Breast epithelium (tissue), 4 donors: ENCODE data around the gene KLHL17. TPM values are rescaled to one million over a fixed set of nuclear protein-coding genes. Genes with fewer than 3 reads are reported as not detected.

Source experiments
- DNase-seq, 2 donors: peaks; one replicate each; pipeline ENCODE4 v3.0.0-alpha.2; 2019; ENCODE audit warnings: low spot score in 2 of 2
- H3K27ac ChIP-seq, 2 donors: fragments of 200-600 bp; sonication (generic) in 1 of 2; one replicate each; pipeline ENCODE4 v1.5.1; 2016 to 2019; ENCODE audit warnings: mild to moderate bottlenecking in 1 of 2
- H3K27me3 ChIP-seq, 2 donors: fragments of 200-600 bp; sonication (generic) in 1 of 2; one replicate each; pipeline versions ENCODE4 v1.5.1 to v1.6.0; 2017 to 2019; ENCODE audit warnings: control low read depth in 1 of 2, mild to moderate bottlenecking in 1 of 2
- H3K36me3 ChIP-seq: fragments of 200-600 bp; one replicate; pipeline ENCODE4 v1.5.1; 2019
- H3K4me1 ChIP-seq, 2 donors: fragments of 200-600 bp; sonication (generic); one replicate each; pipeline ENCODE4 v1.5.1; 2016 to 2019; ENCODE audit warnings: control low read depth in 1 of 2
- H3K4me3 ChIP-seq, 3 donors: fragments of 200-600 bp; sonication (generic); 1 replicate in 2 of 3; 2 replicates in 1 of 3; pipeline ENCODE4 v1.5.1; 2016 to 2019; ENCODE audit warnings: mild to moderate bottlenecking in 3 of 3, moderate library complexity in 2 of 3
- H3K9me3 ChIP-seq, 2 donors: fragments of 200-600 bp; sonication (generic) in 1 of 2; one replicate each; pipeline ENCODE4 v1.5.1; 2016 to 2019; ENCODE audit warnings: control low read depth in 1 of 2
- POLR2A ChIP-seq: fragments of 450-650 bp; IDR thresholded peaks from one replicate; pipeline ENCODE4 v1.6.1; 2016; ENCODE audit warnings: antibody characterized with exemption, mild to moderate bottlenecking, moderate library complexity
- POLR2AphosphoS5 ChIP-seq, 3 donors: sonication (generic); formaldehyde crosslinking; IDR thresholded peaks; one replicate each; pipeline ENCODE4 v1.6.1; 2017; ENCODE audit warnings: antibody characterized with exemption in 3 of 3
- intact Hi-C: fragments of 100-400 bp; cut with DNase I; formaldehyde crosslinking; loops from one replicate; pipeline ENCODE4 v1.15.1; 2023; ENCODE audit warnings: low total_unique reads
- total RNA-seq, 3 donors: library from RNA; depleted of rRNA; stranded (reverse); fragments of >200 nt; gene quantifications; one replicate each; pipeline ENCODE4 v1.1.0, GENCODE V29; 2016
- TF ChIP-seq, protein P1 (sequence below), 3 donors: fragments of 450-650 bp; IDR thresholded peaks; one replicate each; pipeline ENCODE4 v1.5.1; 2016 to 2017; ENCODE audit warnings: antibody characterized with exemption in 3 of 3, mild to moderate bottlenecking in 3 of 3, moderate library complexity in 3 of 3

KLHL17 gene
- total RNA-seq, 3 donors from 2014 or later = 5.4 to 18.0 (median 10.0) TPM

GRCh38 chr1:950881-951280 is 9.5 kb upstream of the KLHL17 start:
- intact Hi-C loops = no loop called here
- no peak overlapping the region for H3K27ac ChIP-seq
- H3K4me1 ChIP-seq = no peaks in the 10 kb centered on the region
- H3K36me3 ChIP-seq = peaks cover 13% of the 10 kb centered on the region
- no peak overlapping the region for H3K4me3 ChIP-seq
- H3K9me3 ChIP-seq = no peaks in the 10 kb centered on the region
- TF ChIP-seq POLR2AphosphoS5 (IDR thresholded peaks at IDR 0.05) = no peak
- no peak for TF ChIP-seq POLR2A
- TF ChIP-seq, protein P1, sequence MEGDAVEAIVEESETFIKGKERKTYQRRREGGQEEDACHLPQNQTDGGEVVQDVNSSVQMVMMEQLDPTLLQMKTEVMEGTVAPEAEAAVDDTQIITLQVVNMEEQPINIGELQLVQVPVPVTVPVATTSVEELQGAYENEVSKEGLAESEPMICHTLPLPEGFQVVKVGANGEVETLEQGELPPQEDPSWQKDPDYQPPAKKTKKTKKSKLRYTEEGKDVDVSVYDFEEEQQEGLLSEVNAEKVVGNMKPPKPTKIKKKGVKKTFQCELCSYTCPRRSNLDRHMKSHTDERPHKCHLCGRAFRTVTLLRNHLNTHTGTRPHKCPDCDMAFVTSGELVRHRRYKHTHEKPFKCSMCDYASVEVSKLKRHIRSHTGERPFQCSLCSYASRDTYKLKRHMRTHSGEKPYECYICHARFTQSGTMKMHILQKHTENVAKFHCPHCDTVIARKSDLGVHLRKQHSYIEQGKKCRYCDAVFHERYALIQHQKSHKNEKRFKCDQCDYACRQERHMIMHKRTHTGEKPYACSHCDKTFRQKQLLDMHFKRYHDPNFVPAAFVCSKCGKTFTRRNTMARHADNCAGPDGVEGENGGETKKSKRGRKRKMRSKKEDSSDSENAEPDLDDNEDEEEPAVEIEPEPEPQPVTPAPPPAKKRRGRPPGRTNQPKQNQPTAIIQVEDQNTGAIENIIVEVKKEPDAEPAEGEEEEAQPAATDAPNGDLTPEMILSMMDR (IDR thresholded peaks at IDR 0.05) = no peak
- H3K27me3 ChIP-seq = no peaks in the 10 kb centered on the region
- DNase-seq = no peak

DNA sequence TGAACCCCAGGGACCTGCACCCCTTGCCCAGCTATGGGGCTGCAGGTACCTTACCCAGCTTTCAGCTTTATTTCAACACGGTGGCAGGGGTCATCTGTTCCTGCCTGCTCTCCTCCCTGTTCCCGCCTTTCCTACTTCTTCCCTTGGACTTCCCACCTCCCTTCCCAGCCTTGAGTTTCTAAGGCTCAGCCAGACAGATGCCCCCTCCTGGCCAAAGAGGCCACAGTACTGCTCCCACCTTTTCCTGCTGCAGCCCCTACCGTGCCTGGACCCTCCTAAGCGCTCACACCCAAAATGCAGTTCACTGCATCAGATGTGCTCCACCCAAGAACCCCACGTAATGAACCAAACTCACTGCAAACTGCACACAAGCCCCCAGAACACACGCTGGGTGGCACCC is 9.0 kb upstream of the KLHL17 start:
- DNase-seq = no peak
- no peaks in the 10 kb centered on the region for H3K9me3 ChIP-seq
- no peak overlapping the region for H3K27ac ChIP-seq
- H3K4me1 ChIP-seq = no peaks in the 10 kb centered on the region
- intact Hi-C loops = no loop called here
- TF ChIP-seq POLR2AphosphoS5 (IDR thresholded peaks at IDR 0.05) (no peak), POLR2A (no peak)
- TF ChIP-seq, protein P1 (IDR thresholded peaks at IDR 0.05) = no peak
- no peak overlapping the region for H3K4me3 ChIP-seq
- no peaks in the 10 kb centered on the region for H3K27me3 ChIP-seq
- peaks cover 13% of the 10 kb centered on the region for H3K36me3 ChIP-seq

- TF ChIP-seq POLR2A = no peak
- TF ChIP-seq POLR2AphosphoS5 (IDR thresholded peaks at IDR 0.05) = no peak
- TF ChIP-seq, protein P1 (IDR thresholded peaks at IDR 0.05) = no peak
- H3K36me3 ChIP-seq = peaks cover 13% of the 10 kb centered on the region
- no peak for DNase-seq
- no peak overlapping the region for H3K27ac ChIP-seq
- no peaks in the 10 kb centered on the region for H3K9me3 ChIP-seq
- no peak overlapping the region for H3K4me3 ChIP-seq
- peaks cover 0 to under 1% of the 10 kb centered on the region in 2 donors for H3K4me1 ChIP-seq
- intact Hi-C loops = no loop called here
- no peaks in the 10 kb centered on the region for H3K27me3 ChIP-seq
Observed at GRCh38 chr1:952201-952600, 8.2 kb upstream of the KLHL17 start.

GRCh38 chr1:952603-953002 is 7.8 kb upstream of the KLHL17 start:
- Histone ChIP-seq H3K36me3 (peaks cover 10% of the 10 kb centered on the region), H3K4me3 (no peak overlapping the region), H3K27me3 (no peaks in the 10 kb centered on the region), H3K27ac (no peak overlapping the region), H3K4me1 (peaks cover 0 to 5% of the 10 kb centered on the region in 2 donors), H3K9me3 (no peaks in the 10 kb centered on the region)
- intact Hi-C loops = no loop called here
- no peak for DNase-seq
- TF ChIP-seq, protein P1 (IDR thresholded peaks at IDR 0.05) = no peak
- TF ChIP-seq POLR2A = no peak
- no peak for TF ChIP-seq POLR2AphosphoS5 (IDR thresholded peaks at IDR 0.05)

DNA sequence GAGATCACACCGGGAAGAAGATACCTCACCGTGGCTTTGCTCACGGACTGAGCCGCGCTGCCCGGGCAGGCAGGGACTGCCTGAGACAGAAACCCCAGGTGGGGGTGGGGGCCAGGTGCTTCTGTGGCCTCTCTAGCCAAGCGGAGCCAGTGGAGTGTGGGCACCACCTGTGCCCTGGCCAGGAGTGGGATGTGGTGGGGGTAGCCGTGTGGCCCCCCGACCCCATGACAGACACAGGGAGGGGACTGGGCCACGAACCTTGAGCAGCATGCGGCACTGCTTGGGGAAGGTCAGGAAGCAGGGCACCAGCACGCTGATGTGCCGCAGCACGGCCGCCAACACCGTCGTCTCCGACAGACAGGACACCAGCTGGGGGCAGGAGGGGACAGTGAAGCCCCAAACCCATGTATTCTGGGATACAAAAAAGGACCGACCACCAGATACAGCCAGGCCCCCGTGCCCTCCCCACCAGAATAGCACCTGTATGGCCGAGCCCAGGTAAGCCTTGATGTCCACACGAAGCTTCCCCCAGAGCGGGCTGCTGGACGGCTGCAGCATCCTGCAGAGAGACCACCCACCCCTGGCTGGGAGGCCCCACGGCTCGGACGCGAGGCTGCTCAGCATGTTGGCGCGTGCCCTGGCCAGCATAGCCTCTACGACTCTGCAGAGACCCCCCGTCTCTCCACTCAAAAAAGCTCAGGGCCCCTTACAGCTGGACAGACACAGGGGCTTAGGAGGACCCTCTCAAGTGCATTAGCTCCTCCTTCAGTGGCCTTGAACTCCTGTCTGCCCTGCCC is 6.7 kb upstream of the KLHL17 start:
- H3K4me1 ChIP-seq = peaks cover 0 to 13% of the 10 kb centered on the region in 2 donors
- H3K4me3 ChIP-seq = no peak overlapping the region
- no peaks in the 10 kb centered on the region for H3K27me3 ChIP-seq
- TF ChIP-seq POLR2AphosphoS5 (IDR thresholded peaks at IDR 0.05) (no peak), POLR2A (no peak)
- TF ChIP-seq, protein P1 (IDR thresholded peaks at IDR 0.05) = no peak
- H3K36me3 ChIP-seq = peaks cover 7% of the 10 kb centered on the region
- no peaks in the 10 kb centered on the region for H3K9me3 ChIP-seq
- no peak for DNase-seq
- no peak overlapping the region for H3K27ac ChIP-seq
- intact Hi-C loops = loop anchor here (1.0 kb wide), 1 partner anchor 44 kb away; no protein-coding TSS in a partner anchor
